HG03139 (cell line): Measurements from ENCODE around the gene PHF12.

Experiments used
- ATAC-seq: cut with Tn5 transposase; IDR thresholded peaks from one replicate; pipeline ENCODE4 v1.9.1; 2021; ENCODE audit not compliant: unreplicated experiment

The PHF12 gene

DNA sequence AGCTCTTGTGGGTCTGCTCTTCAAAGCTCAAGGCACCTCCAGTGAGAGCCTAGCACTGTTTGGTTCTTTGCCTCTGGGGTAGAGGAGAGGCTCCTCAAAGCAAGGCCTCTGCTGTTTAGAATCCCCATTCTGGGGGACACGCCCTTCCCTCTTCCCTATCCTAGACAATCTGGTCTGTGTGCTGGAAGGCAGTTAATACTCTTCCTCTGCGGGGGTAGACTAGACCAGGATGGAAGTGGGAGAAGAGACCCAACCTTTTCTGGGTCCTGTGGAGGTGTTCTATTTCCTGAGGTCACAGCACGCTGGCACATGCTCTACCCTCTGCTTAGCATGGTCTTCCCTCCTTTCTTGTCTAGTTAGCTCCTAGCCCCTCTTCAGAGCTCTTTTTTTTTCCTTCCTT, 88.8 kb downstream of the PHF12 start:
- no peak for ATAC-seq

DNA sequence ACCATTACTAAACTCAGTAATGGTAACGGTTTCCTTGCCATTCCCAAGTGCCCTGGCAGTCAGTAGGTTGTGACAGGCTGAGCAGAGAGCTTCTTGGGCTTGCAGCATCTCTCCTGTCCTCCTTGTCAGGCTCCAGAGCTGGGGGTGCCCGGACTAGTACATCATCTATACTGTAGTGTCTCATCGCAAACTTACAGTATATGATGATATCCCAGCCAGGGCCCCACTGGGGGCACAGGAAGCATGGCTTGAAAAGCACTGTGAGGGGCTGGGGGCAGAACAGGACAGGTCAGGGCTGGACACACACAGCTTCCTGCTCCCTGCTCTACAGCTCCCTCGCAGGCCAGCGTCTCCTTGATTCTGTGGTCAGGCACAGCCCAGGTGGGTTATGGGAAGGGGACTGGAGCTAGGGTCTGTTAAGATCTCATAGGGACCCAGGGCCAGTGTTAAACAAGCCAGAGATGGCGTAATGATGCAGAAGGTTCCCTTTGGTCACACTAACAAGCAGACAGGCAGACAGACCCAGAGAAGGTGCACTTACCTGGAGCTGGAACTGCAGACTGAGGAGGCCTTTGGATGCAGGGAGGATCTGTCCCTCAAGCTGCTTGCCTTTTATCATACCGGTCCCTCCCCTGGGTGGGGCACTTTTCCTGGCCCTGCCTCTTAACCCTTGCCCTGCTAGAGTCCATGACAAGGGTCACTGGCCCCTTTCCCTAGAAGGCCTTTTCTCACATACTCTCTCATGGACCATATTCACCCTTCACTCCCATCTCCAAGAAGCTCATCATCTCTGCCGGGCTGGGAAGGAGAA, 89.7 kb downstream of the PHF12 start:
- ATAC-seq, result no peak

DNA sequence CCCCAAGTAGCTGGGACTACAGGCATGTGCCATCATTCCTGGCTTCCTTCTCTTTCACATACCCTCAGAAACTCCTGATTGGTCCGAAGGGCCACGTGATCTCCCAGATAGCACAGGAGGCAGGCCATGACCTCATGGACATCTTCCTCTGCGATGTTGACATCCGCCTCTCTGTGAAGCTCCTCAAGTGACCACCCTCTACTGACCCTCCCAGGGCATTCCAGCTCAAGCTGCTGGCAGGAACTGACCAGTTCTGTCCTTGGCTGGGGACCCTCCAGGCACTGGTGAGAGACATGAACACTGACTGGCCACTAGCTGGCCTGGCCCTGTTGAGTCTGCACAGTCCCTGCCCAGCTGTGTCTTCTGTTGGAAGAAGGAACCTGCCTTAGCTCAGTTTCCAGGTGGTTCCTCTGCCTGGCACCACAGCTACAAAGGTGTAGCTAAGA, 90.9 kb downstream of the PHF12 start:
- no peak for ATAC-seq

DNA sequence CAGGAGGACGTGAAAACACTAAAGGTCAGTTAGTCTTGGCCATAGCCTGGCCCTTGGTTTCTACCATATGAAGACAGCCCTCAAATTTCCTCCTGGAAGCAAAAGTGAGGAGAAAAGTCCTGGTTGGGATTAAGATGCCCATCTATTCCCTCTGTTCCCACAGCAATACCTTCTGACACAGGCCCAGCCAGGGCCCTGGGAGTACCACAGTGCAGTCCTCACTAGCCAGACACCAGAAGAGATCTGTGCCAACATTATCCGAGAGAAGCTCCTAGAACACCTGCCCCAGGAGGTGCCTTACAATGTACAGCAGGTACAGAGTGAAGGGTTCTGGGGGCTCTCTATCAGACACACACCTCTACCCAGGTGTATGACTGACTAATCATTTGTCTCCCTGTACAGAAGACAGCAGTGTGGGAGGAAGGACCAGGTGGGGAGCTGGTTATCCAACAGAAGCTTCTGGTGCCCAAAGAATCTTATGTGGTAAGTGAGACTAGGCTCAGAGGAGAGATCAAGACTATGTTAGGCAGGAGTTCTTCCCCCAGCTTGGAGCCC, 92.4 kb downstream of the PHF12 start:
- ATAC-seq, result no peak

DNA sequence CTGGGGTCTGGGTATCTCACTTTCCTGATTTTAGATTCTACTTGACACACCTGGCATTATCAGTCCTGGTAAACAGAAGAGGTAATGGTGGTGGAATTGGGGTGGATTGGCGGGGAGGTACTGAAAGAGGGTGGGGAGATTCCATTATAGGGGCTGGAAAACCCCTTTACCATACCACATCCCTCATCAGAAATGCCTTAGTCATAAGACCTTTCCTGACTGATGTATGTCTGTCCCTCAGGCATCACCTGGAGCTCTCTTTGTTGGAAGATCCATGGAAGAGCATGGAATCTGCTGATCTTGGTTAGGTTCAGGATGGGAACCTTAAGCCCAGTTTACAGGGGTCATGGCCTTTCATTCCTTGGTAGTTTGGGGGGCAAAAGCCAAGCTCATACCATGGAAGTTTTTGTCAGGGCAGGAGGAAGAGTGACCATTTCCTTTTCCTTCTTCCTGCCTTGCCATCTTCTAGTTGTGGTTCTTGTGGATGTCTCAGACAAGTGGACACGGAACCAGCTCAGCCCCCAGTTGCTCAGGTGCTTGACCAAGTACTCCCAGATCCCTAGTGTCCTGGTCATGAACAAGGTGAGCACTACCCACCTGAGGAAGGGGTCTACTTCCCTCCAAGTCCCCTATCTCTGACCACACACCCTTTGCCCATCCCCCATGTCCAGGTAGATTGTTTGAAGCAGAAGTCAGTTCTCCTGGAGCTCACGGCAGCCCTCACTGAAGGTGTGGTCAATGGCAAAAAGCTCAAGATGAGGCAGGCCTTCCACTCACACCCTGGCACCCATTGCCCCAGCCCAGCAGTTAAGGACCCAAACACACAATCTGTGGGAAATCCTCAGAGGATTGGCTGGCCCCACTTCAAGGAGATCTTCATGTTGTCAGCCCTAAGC, 93.2 kb downstream of the PHF12 start:
- ATAC-seq, result no peak

DNA sequence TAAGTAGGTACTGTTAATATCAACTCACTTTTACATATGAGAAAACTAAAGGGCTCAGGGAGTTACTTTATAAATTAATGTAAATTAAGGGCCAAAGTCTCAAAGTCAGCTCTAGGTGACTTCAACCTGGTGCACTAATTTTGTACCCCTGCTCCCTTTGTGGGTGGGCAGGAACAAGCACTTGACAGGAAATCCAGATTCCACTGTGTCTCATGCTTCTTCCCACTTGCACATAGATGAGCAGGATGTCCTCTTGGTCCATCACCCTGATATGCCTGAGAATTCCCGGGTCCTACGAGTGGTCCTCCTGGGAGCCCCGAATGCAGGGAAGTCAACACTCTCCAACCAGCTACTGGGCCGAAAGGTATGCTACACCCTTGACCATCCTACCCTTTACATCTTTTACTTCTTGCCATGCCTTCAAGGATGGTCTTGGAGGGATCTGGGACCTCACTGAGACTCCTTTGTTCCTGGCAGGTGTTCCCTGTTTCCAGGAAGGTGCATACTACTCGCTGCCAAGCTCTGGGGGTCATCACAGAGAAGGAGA, 95.2 kb downstream of the PHF12 start:
- ATAC-seq, result no peak

DNA sequence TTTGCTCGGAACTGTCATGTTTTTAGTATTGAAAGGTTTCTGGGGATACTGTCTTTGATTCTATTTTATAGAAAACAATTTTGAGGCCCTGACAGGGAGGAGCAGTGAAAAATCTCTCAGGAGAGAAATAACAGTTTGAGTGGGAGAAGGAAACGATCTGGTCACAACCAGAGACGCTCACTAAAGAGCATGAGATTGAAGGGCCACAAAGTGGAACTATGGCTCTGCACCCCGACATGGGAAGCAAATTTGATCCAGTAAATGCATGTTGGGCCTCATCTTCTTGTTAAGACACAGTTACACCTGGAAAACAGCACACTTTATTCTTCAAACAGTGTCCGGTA, 96.0 kb downstream of the PHF12 start:
- no peak for ATAC-seq
